K562 (cell line): Measurements from ENCODE around the gene POU2AF2.

Source experiments
- C11orf30 ChIP-seq: fragments of 450-650 bp; IDR thresholded peaks from 2 replicates; pipeline ENCODE4 v1.6.1; 2016; ENCODE audit warnings: low read depth, mild to moderate bottlenecking
- CTCF ChIP-seq, 3 experiments: IDR thresholded peaks in 2 of 3; conservative IDR thresholded peaks in 1 of 3; 2 replicates each; pipeline ENCODE4 v1.5.1; 2011 to 2012; ENCODE audit warnings: low read length in 3 of 3, mild to moderate bottlenecking in 3 of 3, control low read depth in 2 of 3, improper control_type of control experiment in 1 of 3, inconsistent platforms in 1 of 3, low read depth in 1 of 3, mixed read lengths in 1 of 3, moderate library complexity in 1 of 3; ENCODE audit not compliant: insufficient read depth in 2 of 3
- GTF3C2 ChIP-seq: IDR thresholded peaks from 3 replicates; pipeline ENCODE4 v1.6.1; 2011; ENCODE audit warnings: borderline replicate concordance, mild to moderate bottlenecking, moderate library complexity; ENCODE audit not compliant: insufficient read length; ENCODE audit errors: extremely low read depth
- HMG20B ChIP-seq: fragments of 250-450 bp; sonication (Bioruptor Pico); IDR thresholded peaks from 2 replicates; pipeline ENCODE4 v1.5.0; 2021; ENCODE audit warnings: mild to moderate bottlenecking
- HMGXB4 ChIP-seq: sonication (generic); formaldehyde crosslinking; IDR thresholded peaks from 2 replicates; pipeline ENCODE4 v1.8.1; 2023; ENCODE audit warnings: mild to moderate bottlenecking, missing genetic modification reagents
- LCOR ChIP-seq: sonication (generic); formaldehyde crosslinking; IDR thresholded peaks from 2 replicates; pipeline ENCODE4 v1.8.0; 2022; ENCODE audit warnings: mild to moderate bottlenecking, missing genetic modification reagents
- MAZ ChIP-seq, 2 experiments: fragments of 450-650 bp in 1 of 2; sonication (generic) in 1 of 2; formaldehyde crosslinking; IDR thresholded peaks in 1 of 2; conservative IDR thresholded peaks in 1 of 2; 2 replicates each; pipeline versions ENCODE4 v1.4.0 to v1.5.0; 2020; ENCODE audit warnings: mild to moderate bottlenecking in 1 of 2, missing genetic modification reagents in 1 of 2
- MCM3 ChIP-seq: fragments of 450-650 bp; IDR thresholded peaks from 2 replicates; pipeline ENCODE4 v1.6.1; 2016
- MXD1 ChIP-seq: fragments of 250-450 bp; sonication (Bioruptor Pico); IDR thresholded peaks from 2 replicates; pipeline ENCODE4 v1.8.0; 2021; ENCODE audit warnings: borderline replicate concordance, mild to moderate bottlenecking, moderate library complexity; ENCODE audit not compliant: poor library complexity, severe bottlenecking
- POLR2A ChIP-seq: fragments of 450-650 bp; conservative IDR thresholded peaks from 2 replicates; pipeline ENCODE4 v1.6.1; 2016
- SETDB1 ChIP-seq: IDR thresholded peaks from one replicate; pipeline ENCODE4 v1.6.1; 2012; ENCODE audit warnings: low read length, control low read depth, inconsistent platforms
- SMAD1 ChIP-seq: fragments of 150-350 bp; IDR thresholded peaks from 2 replicates; pipeline ENCODE4 v1.6.1; 2014; ENCODE audit warnings: low read length, low read depth; ENCODE audit not compliant: partially characterized antibody
- ZFP30 ChIP-seq: fragments of 250-450 bp; sonication (Bioruptor Pico); IDR thresholded peaks from 2 replicates; pipeline ENCODE4 v1.8.0; 2022; ENCODE audit warnings: moderate library complexity, mild to moderate bottlenecking, inconsistent platforms, borderline replicate concordance
- ZNF184 ChIP-seq: sonication (generic); formaldehyde crosslinking; IDR thresholded peaks from 2 replicates; pipeline ENCODE4 v1.5.0; 2020; ENCODE audit warnings: missing genetic modification reagents

- TF ChIP-seq POLR2A: no peak
- no peak for TF ChIP-seq SMAD1
- TF ChIP-seq MXD1 (CRISPR knock-in tag): no peak
- TF ChIP-seq C11orf30: no peak
- TF ChIP-seq CTCF (IDR thresholded peaks at IDR 0.05 in 2 of 3, conservative IDR thresholded peaks at IDR 0.05 in 1 of 3; ENCODE audit: insufficient read depth in 2 of 3, low read depth in 1 of 3, low read length in 3 of 3): no peak
- no peak for TF ChIP-seq GTF3C2
- TF ChIP-seq ZFP30 (CRISPR knock-in tag): no peak
- no peak for TF ChIP-seq HMG20B
- no peak for TF ChIP-seq HMGXB4 (CRISPR knock-in tag)
- no peak for TF ChIP-seq MCM3
- no peak for TF ChIP-seq LCOR (CRISPR knock-in tag)
- TF ChIP-seq MAZ (CRISPR knock-in tag; conservative IDR thresholded peaks at IDR 0.05 in 1 of 2, IDR thresholded peaks at IDR 0.05 in 1 of 2): no peak
- TF ChIP-seq ZNF184 (CRISPR knock-in tag): no peak
- no peak for TF ChIP-seq SETDB1
Measured at GRCh38 chr11:111331711-111332479, 86.4 kb downstream of the POU2AF2 start.
